GM12878 (cell line): ENCODE measurements around the gene GIMAP6. TPM values are rescaled to one million over a fixed set of nuclear protein-coding genes. Genes with fewer than 3 reads are reported as not detected.
A peak's percentile ranks its signal among the peaks of the same experiment; 100 is the strongest.

Experiments used
- ATAC-seq: fragments of 200-7000 bp; cut with Tn5 transposase; 3 replicates; pipeline ENCODE4 v1.9.1; 2020; ENCODE audit warnings: mild to moderate bottlenecking, moderate library complexity
- Bru-seq: library from RNA; stranded (reverse); fragments of 400-500 nt; gene quantifications from one replicate; lab custom pipeline; 2021; lab: Mats Ljungman, UMichigan
- BruChase-seq, 2 experiments: library from RNA; stranded (reverse); fragments of 400-500 nt; gene quantifications; one replicate each; lab custom pipeline; 2021; lab: Mats Ljungman, UMichigan
- BruUV-seq: library from RNA; stranded (reverse); fragments of 400-500 nt; replicated peaks from 2 replicates; lab custom pipeline; 2021; lab: Mats Ljungman, UMichigan
- CTCF ChIA-PET: fragments of 300-600 bp; sonication (Branson Sonifier 250); formaldehyde crosslinking; extraction: SDS; loops from one replicate; lab custom pipeline; 2021; ENCODE audit warnings: inconsistent platforms; lab: Yijun Ruan, JAX
- POLR2A ChIA-PET: fragments of 350-600 bp; formaldehyde crosslinking; extraction: SDS; loops from one replicate; lab custom pipeline; 2021; ENCODE audit warnings: inconsistent platforms; lab: Charles Lee
- RAD21 ChIA-PET: fragments of 300-600 bp; sonication (Branson Sonifier 250); formaldehyde crosslinking; loops from one replicate; lab custom pipeline; 2023; ENCODE audit warnings: antibody characterized with exemption; ENCODE audit not compliant: unreplicated experiment; lab: Charles Lee
- SMC1A ChIA-PET: fragments of 300-600 bp; sonication (Branson Sonifier 250); formaldehyde crosslinking; loops from one replicate; lab custom pipeline; 2023; ENCODE audit not compliant: unreplicated experiment, uncharacterized antibody; lab: Charles Lee
- DNase-seq: peaks from one replicate; pipeline ENCODE4 v3.0.0-alpha.2; 2011; ENCODE audit warnings: low read depth, low spot score
- FAIRE-seq: peaks from 3 replicates; lab custom pipeline; 2011; peaks lifted over from hg19 to GRCh38; lab: Jason Lieb, UNC
- H2AFZ ChIP-seq: 2 replicates; pipeline ENCODE4 v1.6.0; 2011; ENCODE audit warnings: low read depth, low read length, control low read depth; ENCODE audit not compliant: control insufficient read depth
- H3K27ac ChIP-seq: 2 replicates; pipeline ENCODE4 v1.5.1; 2011; ENCODE audit warnings: control low read depth; ENCODE audit not compliant: control insufficient read depth, insufficient read depth
- H3K27me3 ChIP-seq, 2 experiments: replicated peaks in 1 of 2; 2 replicates each; pipeline versions ENCODE4 v1.6.0 to v1.6.1; 2011; ENCODE audit warnings: low read length in 1 of 2; ENCODE audit not compliant: control insufficient read depth in 2 of 2, insufficient read depth in 2 of 2
- H3K36me3 ChIP-seq, 2 experiments: 2 replicates each; pipeline ENCODE4 v1.5.1; 2011; ENCODE audit warnings: low read length in 1 of 2; ENCODE audit not compliant: control insufficient read depth in 2 of 2, insufficient read depth in 2 of 2
- H3K4me1 ChIP-seq: 2 replicates; pipeline ENCODE4 v1.6.1; 2011; ENCODE audit warnings: mild to moderate bottlenecking, low read length, moderate library complexity, mixed read lengths; ENCODE audit not compliant: control insufficient read depth, insufficient read depth
- H3K4me2 ChIP-seq: 2 replicates; pipeline ENCODE4 v1.6.0; 2011; ENCODE audit warnings: control low read depth; ENCODE audit not compliant: control insufficient read depth, insufficient read depth
- H3K4me3 ChIP-seq: fragments of 200-600 bp; sonication (generic); 2 replicates; pipeline ENCODE4 v1.5.1; 2016
- H3K79me2 ChIP-seq: 2 replicates; pipeline ENCODE4 v1.6.0; 2011; ENCODE audit warnings: low read length; ENCODE audit not compliant: control insufficient read depth, insufficient read depth
- H3K9ac ChIP-seq: 2 replicates; pipeline ENCODE4 v1.8.0; 2011; ENCODE audit warnings: low read length, control low read depth, mixed read lengths; ENCODE audit not compliant: control insufficient read depth, insufficient read depth
- H3K9me3 ChIP-seq: replicated peaks from 3 replicates; pipeline ENCODE4 v1.5.1; 2011; ENCODE audit warnings: mild to moderate bottlenecking, low read length; ENCODE audit not compliant: control insufficient read depth, insufficient read depth
- H4K20me1 ChIP-seq: 2 replicates; pipeline ENCODE4 v1.6.0; 2011; ENCODE audit not compliant: control insufficient read depth, insufficient read depth
- CTCF ChIP-seq, 3 experiments: IDR thresholded peaks in 2 of 3; conservative IDR thresholded peaks in 1 of 3; 2 replicates each; pipeline ENCODE4 v1.5.1; 2011; ENCODE audit warnings: low read depth in 3 of 3, low read length in 3 of 3, mild to moderate bottlenecking in 3 of 3, control low read depth in 2 of 3, moderate library complexity in 2 of 3, inconsistent platforms in 1 of 3, mixed read lengths in 1 of 3; ENCODE audit not compliant: control insufficient read depth in 2 of 3, insufficient read depth in 1 of 3; ENCODE audit errors: extremely low read depth in 1 of 3
- DPF2 ChIP-seq: fragments of 450-650 bp; IDR thresholded peaks from 2 replicates; pipeline ENCODE4 v1.6.1; 2017; ENCODE audit warnings: mild to moderate bottlenecking
- FOS ChIP-seq: IDR thresholded peaks from 3 replicates; pipeline ENCODE4 v1.6.1; 2011; ENCODE audit warnings: borderline replicate concordance; ENCODE audit not compliant: insufficient read length; ENCODE audit errors: extremely low read depth
- JUND ChIP-seq: IDR thresholded peaks from 2 replicates; pipeline ENCODE4 v1.6.1; 2012; ENCODE audit warnings: low read depth, mild to moderate bottlenecking, low read length, improper control_type of control experiment, moderate library complexity
- NBN ChIP-seq: fragments of 450-650 bp; IDR thresholded peaks from 2 replicates; pipeline ENCODE4 v1.6.1; 2016
- NR2C1 ChIP-seq: fragments of 450-650 bp; IDR thresholded peaks from 2 replicates; pipeline ENCODE4 v1.6.1; 2017; ENCODE audit warnings: antibody characterized with exemption, mild to moderate bottlenecking, moderate library complexity
- RAD21 ChIP-seq: IDR thresholded peaks from 2 replicates; pipeline ENCODE4 v1.6.1; 2011; ENCODE audit warnings: mild to moderate bottlenecking, low read depth, low read length, moderate library complexity; ENCODE audit not compliant: insufficient read depth
- SIN3A ChIP-seq: IDR thresholded peaks from 2 replicates; pipeline ENCODE4 v1.6.1; 2012; ENCODE audit warnings: low read depth, low read length, improper control_type of control experiment
- ZNF687 ChIP-seq: fragments of 450-650 bp; IDR thresholded peaks from 2 replicates; pipeline ENCODE4 v1.6.1; 2017; ENCODE audit warnings: mild to moderate bottlenecking, moderate library complexity
- WGBS: methylation state at CpG from one replicate; pipeline ENCODE4 v1.1.6; 2016; ENCODE audit warnings: low lambda C conversion rate; ENCODE audit not compliant: insufficient replicate concordance, insufficient coverage; ENCODE audit errors: missing lambda C conversion rate; 5-methylcytosine and 5-hydroxymethylcytosine counted together
- in situ Hi-C: fragments of 300-500 bp; cut with MboI; formaldehyde crosslinking; loops from 9 replicates; pipeline ENCODE4 v1.14.3; 2018; ENCODE audit warnings: mixed read lengths
- intact Hi-C: fragments of 100-400 bp; cut with micrococcal nuclease; formaldehyde crosslinking; loops from one replicate; pipeline ENCODE4 v1.14.2; 2022; ENCODE audit not compliant: unreplicated experiment
- long read RNA-seq, 2 experiments: library from polyadenylated mRNA; unstranded; transcript quantifications; one replicate each; pipeline ENCODE4 v2.0.0, GENCODE V29; 2019 to 2020
- polyA minus RNA-seq, 3 experiments: library from RNA; depleted of rRNA, polyadenylated mRNA; stranded (reverse); fragments of >200 nt; gene quantifications; 2 replicates each; pipeline ENCODE4 v1.2.3, GENCODE V29; 2011
- polyA plus RNA-seq, 11 experiments: library from polyadenylated mRNA; depleted of rRNA in 4 of 11; unstranded in 6 of 11; stranded (reverse) in 5 of 11; fragments of >200 nt; fragmentation: Nextera tagmentation in 4 of 11; fragmentation: Illumina TruSeq in 1 of 11; extraction: Ambion mirVana in 4 of 11; extraction: Trizol in 1 of 11; gene quantifications; 1 replicate in 1 of 11; 2 replicates in 10 of 11; pipeline versions ENCODE4 v1.2.1 to v1.2.3, GENCODE V29; 2011 to 2016; ENCODE audit warnings: inconsistent platforms in 2 of 11, missing spikeins in 2 of 11, low read depth in 1 of 11
- total RNA-seq, 4 experiments: library from RNA; depleted of rRNA in 3 of 4; stranded (reverse); fragments of >200 nt in 3 of 4; fragmentation: Illumina TruSeq in 1 of 4; extraction: Trizol in 1 of 4; gene quantifications; 2 replicates each; pipeline versions ENCODE4 v1.2.1 to v1.2.3, GENCODE V29; 2013 to 2021

GIMAP6 gene
- total RNA-seq (2013; cell fraction: nucleolus; rRNA removed): 8.3 and 9.5 TPM in 2 replicates
- total RNA-seq (2014; rRNA removed) (37.9 and 38.8 TPM in 2 replicates), total RNA-seq (2014; rRNA removed; fragmentation: Illumina TruSeq; extraction: Trizol) (34.6 and 34.7 TPM in 2 replicates), total RNA-seq (2021) (36.2 and 40.9 TPM in 2 replicates), polyA plus RNA-seq (2011; rRNA removed) (49.2 and 51.4 TPM in 2 replicates), polyA plus RNA-seq (2014; fragmentation: Illumina TruSeq; extraction: Trizol) (37.8 and 39.0 TPM in 2 replicates), polyA plus RNA-seq (2014; fragmentation: Nextera tagmentation; extraction: Ambion mirVana) (1 to 10 TPM; 6.2 to 8.3 TPM), polyA plus RNA-seq (2014; rRNA removed) (36.0 and 36.6 TPM in 2 replicates), polyA plus RNA-seq (2016; fragmentation: Nextera tagmentation; extraction: Ambion mirVana) (10 to 100 TPM; 22.8 to 27.8 TPM), polyA minus RNA-seq (2011; rRNA and poly(A)+ RNA removed) (42.8 and 59.7 TPM in 2 replicates), Bru-seq, nascent RNA (percentile 82 among the genes with signal in this experiment), BruChase-seq, experiment 1, labeled RNA remaining after a 6-hour chase (percentile 61 among the genes with signal in this experiment), BruChase-seq, experiment 2, labeled RNA remaining after a 2-hour chase (percentile 82 among the genes with signal in this experiment)
- polyA plus RNA-seq (2011; ENCODE audit: low read depth): 24.1 TPM
- polyA plus RNA-seq (2011; cell fraction: cytosol; rRNA removed): 45.1 and 46.6 TPM in 2 replicates
- 29.7 and 34.6 TPM in 2 replicates for polyA plus RNA-seq (2011; cell fraction: nucleus; rRNA removed)
- polyA plus RNA-seq (2012): 32.3 and 33.9 TPM in 2 replicates
- 15.4 and 20.4 TPM in 2 replicates for polyA minus RNA-seq (2011; cell fraction: cytosol; rRNA and poly(A)+ RNA removed)
- polyA minus RNA-seq (2011; cell fraction: nucleus; rRNA and poly(A)+ RNA removed): 23.8 and 28.7 TPM in 2 replicates
- long read RNA-seq, experiment 1, transcript GIMAP6-202 (3 exons, 876 nt): minor isoform, 7 of 20 reads
- long read RNA-seq, experiment 1, transcript GIMAP6-201 (3 exons, 3,440 nt): major isoform, 10 of 20 reads
- long read RNA-seq, experiment 1, partial matches to known transcripts: 0 of 20 reads
- long read RNA-seq, experiment 1, other reads (novel, unspliced or antisense): 3 of 20 reads
- long read RNA-seq, experiment 2, transcript GIMAP6-201 (3 exons, 3,440 nt): major isoform, 25 of 70 reads
- long read RNA-seq, experiment 2, transcript GIMAP6-202 (3 exons, 876 nt): minor isoform, 20 of 70 reads
- long read RNA-seq, experiment 2, partial matches to known transcripts: 0 of 70 reads
- long read RNA-seq, experiment 2, other reads (novel, unspliced or antisense): 24 of 70 reads

- RAD21 ChIA-PET: interaction anchor here (0.9 to 2.4 kb wide), 6 partner anchors 29 to 181 kb away, joined by 3 to 11 read pairs (median 6); no protein-coding TSS in a partner anchor
- Histone ChIP-seq H3K4me1 (peaks cover 7% of the 10 kb centered on the region), H3K27ac (peak within 1 kb of the TSS; percentile 78), H3K9me3 (peaks cover 4% of the 10 kb centered on the region; the same call in 2 of the 3 replicates), H3K4me2 (peak within 1 kb of the TSS; percentile 51), H3K27me3 (no peaks in the 10 kb centered on the region), H3K4me3 (peak within 1 kb of the TSS; percentile 85), H3K9ac (peak within 1 kb of the TSS; percentile 86), H4K20me1 (no peaks in the 10 kb centered on the region), H3K79me2 (peaks cover 58% of the 10 kb centered on the region), H3K36me3 (peaks cover 16 to 21% of the 10 kb centered on the region in 2 experiments), H2AFZ (peak within 1 kb of the TSS; percentile 79)
- in situ Hi-C loops: no loop called here
- WGBS: under 1% methylated on average over 9 of the region's 9 CpGs
- FAIRE-seq: peak; percentile 92
- peak; percentile 51 for DNase-seq
- BruUV-seq: TSS peak; percentile 74
- ATAC-seq: peak; percentile 88
- intact Hi-C loops: loop anchor here (1.0 to 5.0 kb wide), 3 partner anchors 36 to 120 kb away; partner anchors contain the start of gene GIMAP5
- POLR2A ChIA-PET: interaction anchor here (1.2 to 2.0 kb wide), 3 partner anchors 29 to 225 kb away, joined by 3 to 6 read pairs (median 4); no protein-coding TSS in a partner anchor
- SMC1A ChIA-PET: interaction anchor here (0.7 to 2.5 kb wide), 12 partner anchors 9 to 183 kb away, joined by 3 to 9 read pairs (median 5); partner anchors contain the start of gene GIMAP2
- CTCF ChIA-PET: interaction anchor here (0.6 to 1.6 kb wide), 11 partner anchors 9 to 183 kb away, joined by 3 to 6 read pairs (median 3); no protein-coding TSS in a partner anchor
- TF ChIP-seq FOS: no peak
- TF ChIP-seq RAD21: peak; percentile 40
- TF ChIP-seq DPF2: peak; percentile 18; the same call in 1 of the 2 replicates
- 0 out of 2 replicates have a peak, but pooled peaks have one; percentile 43 for TF ChIP-seq ZNF687
- no peak; the same call in 1 of the 2 replicates for TF ChIP-seq NR2C1
- peak; percentile 94 for TF ChIP-seq NBN
- no peak for TF ChIP-seq JUND
- TF ChIP-seq SIN3A: peak; percentile 27; the same call in 1 of the 2 replicates
- no peak for TF ChIP-seq CTCF (IDR thresholded peaks at IDR 0.05 in 2 of 3, conservative IDR thresholded peaks at IDR 0.05 in 1 of 3; ENCODE audit: control insufficient read depth in 2 of 3, extremely low read depth in 1 of 3, insufficient read depth in 1 of 3, low read depth in 3 of 3, low read length in 3 of 3)
Measured at GRCh38 chr7:150631866-150632864, at the start of gene GIMAP6. TSS of gene GIMAP6 (minus strand) at chr7:150632385. CDS start at chr7:150630142, 2,243 bp downstream.
